Duodenal mucosa (tissue), 2 donors: ENCODE results near the gene SPATA17.

Experiments
- H3K27ac ChIP-seq: one replicate; pipeline ENCODE4 v1.7.0; 2013; ENCODE audit warnings: low read depth, low read length
- H3K27me3 ChIP-seq, 2 donors: one replicate each; pipeline ENCODE4 v1.7.0; 2013; ENCODE audit warnings: low read length in 2 of 2, control low read depth in 1 of 2; ENCODE audit not compliant: insufficient read depth in 2 of 2, control insufficient read depth in 1 of 2
- H3K36me3 ChIP-seq, 2 donors: one replicate each; pipeline ENCODE4 v1.7.0; 2013; ENCODE audit warnings: low read length in 2 of 2, control low read depth in 1 of 2; ENCODE audit not compliant: insufficient read depth in 2 of 2, control insufficient read depth in 1 of 2
- H3K4me1 ChIP-seq, 2 donors: one replicate each; pipeline ENCODE4 v1.7.0; 2013; ENCODE audit warnings: low read length in 2 of 2, control low read depth in 1 of 2; ENCODE audit not compliant: insufficient read depth in 2 of 2, control insufficient read depth in 1 of 2
- H3K4me3 ChIP-seq, 2 donors: one replicate each; pipeline ENCODE4 v1.7.0; 2013; ENCODE audit warnings: low read length in 2 of 2, low read depth in 1 of 2
- H3K9ac ChIP-seq, 2 donors: one replicate each; pipeline ENCODE4 v1.7.0; 2013; ENCODE audit warnings: low read length in 2 of 2, low read depth in 1 of 2
- H3K9me3 ChIP-seq, 2 donors: one replicate each; pipeline ENCODE4 v1.7.0; 2013; ENCODE audit warnings: low read length in 2 of 2, control low read depth in 1 of 2; ENCODE audit not compliant: control insufficient read depth in 1 of 2

The SPATA17 gene

DNA sequence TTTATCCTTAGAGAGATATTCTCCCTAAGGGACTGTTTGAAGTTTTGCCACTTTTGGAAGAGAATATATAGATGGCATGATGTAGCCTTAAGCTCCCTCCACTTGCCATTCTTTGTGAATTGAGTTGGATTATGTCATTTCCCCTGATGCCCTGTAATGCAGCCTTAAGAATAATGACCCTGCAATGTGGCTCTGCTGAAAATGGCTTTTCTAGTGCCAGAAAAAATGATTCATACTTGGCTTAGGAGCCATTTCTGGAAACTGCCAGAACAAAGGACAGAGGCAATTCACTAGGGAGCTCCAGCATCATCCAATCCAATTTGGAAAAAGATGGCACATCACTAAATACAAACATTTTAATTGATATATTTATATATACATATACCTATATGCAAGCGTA is 265.3 kb downstream of the SPATA17 start:
- no peak overlapping the region for H3K27ac ChIP-seq
- H3K4me3 ChIP-seq, result no peak overlapping the region
- H3K27me3 ChIP-seq, result no peaks in the 10 kb centered on the region
- H3K9me3 ChIP-seq, result no peaks in the 10 kb centered on the region
- H3K9ac ChIP-seq, result no peak overlapping the region
- H3K4me1 ChIP-seq, result no peaks in the 10 kb centered on the region
- H3K36me3 ChIP-seq, result no peaks in the 10 kb centered on the region

- H3K36me3 ChIP-seq, result no peaks in the 10 kb centered on the region
- no peaks in the 10 kb centered on the region for H3K4me1 ChIP-seq
- no peak overlapping the region for H3K9ac ChIP-seq
- H3K4me3 ChIP-seq, result no peak overlapping the region
- no peaks in the 10 kb centered on the region for H3K9me3 ChIP-seq
- no peak overlapping the region for H3K27ac ChIP-seq
- no peaks in the 10 kb centered on the region for H3K27me3 ChIP-seq
Observed at GRCh38 chr1:217897100-217897499, 266.0 kb downstream of the SPATA17 start.

GRCh38 chr1:217899614-217900013 is 268.5 kb downstream of the SPATA17 start:
- no peaks in the 10 kb centered on the region for H3K9me3 ChIP-seq
- H3K4me1 ChIP-seq, result no peaks in the 10 kb centered on the region
- H3K9ac ChIP-seq, result no peak overlapping the region
- no peak overlapping the region for H3K27ac ChIP-seq
- H3K4me3 ChIP-seq, result no peak overlapping the region
- H3K36me3 ChIP-seq, result no peaks in the 10 kb centered on the region
- H3K27me3 ChIP-seq, result no peaks in the 10 kb centered on the region

- H3K9ac ChIP-seq, result no peak overlapping the region
- H3K27ac ChIP-seq, result no peak overlapping the region
- no peaks in the 10 kb centered on the region for H3K4me1 ChIP-seq
- no peaks in the 10 kb centered on the region for H3K9me3 ChIP-seq
- no peak overlapping the region for H3K4me3 ChIP-seq
- no peaks in the 10 kb centered on the region for H3K27me3 ChIP-seq
- H3K36me3 ChIP-seq, result no peaks in the 10 kb centered on the region
Observed at GRCh38 chr1:217907504-217907903, 276.4 kb downstream of the SPATA17 start.

DNA sequence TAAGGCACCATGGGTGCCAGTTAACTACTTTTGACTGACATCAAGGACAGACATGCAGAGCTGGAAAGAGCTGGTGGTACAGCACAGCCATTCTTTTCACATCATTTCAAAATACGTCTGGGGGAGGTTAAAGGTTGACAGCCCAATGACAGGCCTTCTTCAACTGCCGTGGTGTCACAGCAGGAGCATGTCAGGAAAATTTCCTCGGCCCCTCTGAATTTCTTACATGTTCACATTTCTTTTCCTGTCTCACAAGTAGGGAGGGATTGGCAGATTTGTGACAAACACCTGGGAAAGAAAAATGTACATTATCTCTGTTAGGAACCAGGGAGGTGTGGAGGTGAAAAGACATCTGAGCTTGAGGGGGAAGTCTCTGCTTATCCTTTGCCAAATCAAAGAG is 279.1 kb downstream of the SPATA17 start:
- Histone ChIP-seq H3K27me3 (no peaks in the 10 kb centered on the region), H3K4me3 (no peak overlapping the region), H3K27ac (no peak overlapping the region), H3K36me3 (no peaks in the 10 kb centered on the region), H3K4me1 (no peaks in the 10 kb centered on the region), H3K9ac (no peak overlapping the region), H3K9me3 (no peaks in the 10 kb centered on the region)

- no peak overlapping the region for H3K4me3 ChIP-seq
- H3K9ac ChIP-seq, result no peak overlapping the region
- no peaks in the 10 kb centered on the region for H3K27me3 ChIP-seq
- no peaks in the 10 kb centered on the region for H3K4me1 ChIP-seq
- no peaks in the 10 kb centered on the region for H3K9me3 ChIP-seq
- H3K27ac ChIP-seq, result no peak overlapping the region
- no peaks in the 10 kb centered on the region for H3K36me3 ChIP-seq
Observed at GRCh38 chr1:217910791-217911320, 279.7 kb downstream of the SPATA17 start.

DNA sequence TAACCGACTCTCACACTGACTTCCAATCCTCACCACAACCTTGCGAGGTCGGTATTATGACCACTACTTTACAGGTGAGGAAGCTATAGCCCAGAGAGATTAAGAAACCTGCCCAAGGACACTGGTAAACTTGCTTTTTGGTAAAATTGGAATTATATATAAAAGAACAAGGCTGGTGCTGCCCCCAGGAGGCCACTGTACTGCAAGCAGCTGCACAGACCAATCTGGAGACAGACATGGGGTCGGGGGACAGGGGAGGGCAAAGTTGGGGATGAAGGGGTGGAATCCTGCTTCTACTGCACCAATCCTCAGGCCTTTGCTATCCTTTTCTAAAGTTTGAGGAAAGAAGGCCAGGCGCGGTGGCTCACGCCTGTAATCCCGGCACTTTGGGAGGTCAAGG is 280.8 kb downstream of the SPATA17 start:
- Histone ChIP-seq H3K4me3 (no peak overlapping the region), H3K9ac (no peak overlapping the region), H3K27me3 (no peaks in the 10 kb centered on the region), H3K36me3 (no peaks in the 10 kb centered on the region), H3K4me1 (no peaks in the 10 kb centered on the region), H3K27ac (no peak overlapping the region), H3K9me3 (no peaks in the 10 kb centered on the region)

DNA sequence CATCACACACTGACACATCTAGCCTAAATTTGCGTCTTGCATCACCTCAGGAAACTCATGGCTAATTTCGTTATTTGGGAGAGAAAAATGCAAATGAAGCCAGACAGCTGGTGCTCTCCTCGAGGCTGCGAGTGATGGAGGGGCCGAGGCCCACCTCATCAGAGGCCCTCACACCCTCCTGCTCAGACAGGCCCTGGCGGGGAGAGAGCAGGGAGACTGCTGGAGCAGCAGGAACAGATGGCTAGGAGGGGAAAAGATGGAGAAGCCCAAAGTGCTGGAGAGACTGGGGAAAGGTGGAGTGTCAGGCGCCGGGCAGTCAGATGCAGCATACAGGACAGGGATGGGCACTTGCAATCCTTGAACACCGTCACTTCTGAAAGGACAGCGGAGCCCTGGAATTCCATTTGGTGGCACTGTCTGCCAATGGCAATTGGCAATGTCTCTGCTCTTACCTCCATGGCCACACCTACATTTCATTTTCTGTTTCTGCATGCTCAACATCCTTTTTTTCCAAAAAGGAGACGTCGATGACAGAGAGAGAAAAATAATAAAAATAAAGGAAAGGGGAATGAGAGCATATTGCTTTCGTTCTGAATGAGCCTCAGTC is 286.2 kb downstream of the SPATA17 start:
- H3K9me3 ChIP-seq, result no peaks in the 10 kb centered on the region
- H3K9ac ChIP-seq, result no peak overlapping the region
- H3K36me3 ChIP-seq, result no peaks in the 10 kb centered on the region
- no peaks in the 10 kb centered on the region for H3K4me1 ChIP-seq
- H3K27ac ChIP-seq, result no peak overlapping the region
- no peaks in the 10 kb centered on the region for H3K27me3 ChIP-seq
- no peak overlapping the region for H3K4me3 ChIP-seq

DNA sequence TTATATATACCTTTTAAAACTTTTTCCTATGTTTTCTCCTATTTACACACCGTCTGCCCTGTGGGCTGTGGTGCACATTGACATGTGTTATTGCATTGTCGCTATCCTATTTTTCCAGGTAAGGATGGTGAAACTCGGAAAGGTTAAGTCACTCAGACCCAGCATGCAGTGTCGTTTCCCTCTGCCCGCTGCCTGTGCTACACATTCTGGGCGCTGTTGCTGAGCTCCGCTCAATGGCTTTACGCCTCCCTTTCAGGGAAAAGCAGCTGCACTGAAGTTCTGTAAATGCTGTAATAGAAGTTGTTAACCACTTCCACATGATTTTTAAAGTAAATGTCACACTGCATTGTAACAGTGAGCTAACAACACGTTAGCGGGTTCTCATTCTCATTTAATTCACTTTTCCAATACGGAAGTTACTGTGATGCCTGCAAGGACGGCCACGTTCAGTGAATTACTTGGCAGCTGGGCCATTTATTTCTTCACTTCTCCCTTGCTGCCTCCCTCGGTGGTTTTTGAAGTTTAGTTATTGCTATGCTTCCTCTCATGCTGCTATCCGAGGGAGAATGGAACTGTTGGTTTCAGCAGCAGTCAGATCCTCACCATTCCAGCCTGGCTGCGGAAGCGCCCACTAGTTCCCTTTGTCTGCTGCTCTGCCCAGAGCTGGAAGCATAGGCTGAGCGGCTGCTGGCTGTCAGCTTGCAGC is 288.7 kb downstream of the SPATA17 start:
- H3K27me3 ChIP-seq, result no peaks in the 10 kb centered on the region
- H3K9me3 ChIP-seq, result no peaks in the 10 kb centered on the region
- no peak overlapping the region for H3K4me3 ChIP-seq
- H3K27ac ChIP-seq, result no peak overlapping the region
- H3K4me1 ChIP-seq, result no peaks in the 10 kb centered on the region
- H3K36me3 ChIP-seq, result no peaks in the 10 kb centered on the region
- no peak overlapping the region for H3K9ac ChIP-seq
